GM12878 (cell line): ENCODE measurements around the gene DRD1. TPM values are rescaled to one million over a fixed set of nuclear protein-coding genes. Genes with fewer than 3 reads are reported as not detected.

ENCODE experiments used
- ATAC-seq: fragments of 200-7000 bp; cut with Tn5 transposase; 3 replicates; pipeline ENCODE4 v1.9.1; 2020; ENCODE audit warnings: mild to moderate bottlenecking, moderate library complexity
- BruUV-seq: library from RNA; stranded (reverse); fragments of 400-500 nt; replicated peaks from 2 replicates; lab custom pipeline; 2021; lab: Mats Ljungman, UMichigan
- CTCF ChIA-PET: fragments of 300-600 bp; sonication (Branson Sonifier 250); formaldehyde crosslinking; extraction: SDS; loops from one replicate; lab custom pipeline; 2021; ENCODE audit warnings: inconsistent platforms; lab: Yijun Ruan, JAX
- POLR2A ChIA-PET: fragments of 350-600 bp; formaldehyde crosslinking; extraction: SDS; loops from one replicate; lab custom pipeline; 2021; ENCODE audit warnings: inconsistent platforms; lab: Charles Lee
- RAD21 ChIA-PET: fragments of 300-600 bp; sonication (Branson Sonifier 250); formaldehyde crosslinking; loops from one replicate; lab custom pipeline; 2023; ENCODE audit warnings: antibody characterized with exemption; ENCODE audit not compliant: unreplicated experiment; lab: Charles Lee
- SMC1A ChIA-PET: fragments of 300-600 bp; sonication (Branson Sonifier 250); formaldehyde crosslinking; loops from one replicate; lab custom pipeline; 2023; ENCODE audit not compliant: unreplicated experiment, uncharacterized antibody; lab: Charles Lee
- DNase-seq: peaks from one replicate; pipeline ENCODE4 v3.0.0-alpha.2; 2011; ENCODE audit warnings: low read depth, low spot score
- FAIRE-seq: peaks from 3 replicates; lab custom pipeline; 2011; peaks lifted over from hg19 to GRCh38; lab: Jason Lieb, UNC
- H2AFZ ChIP-seq: 2 replicates; pipeline ENCODE4 v1.6.0; 2011; ENCODE audit warnings: low read depth, low read length, control low read depth; ENCODE audit not compliant: control insufficient read depth
- H3K27ac ChIP-seq: 2 replicates; pipeline ENCODE4 v1.5.1; 2011; ENCODE audit warnings: control low read depth; ENCODE audit not compliant: control insufficient read depth, insufficient read depth
- H3K27me3 ChIP-seq, 2 experiments: replicated peaks in 1 of 2; 2 replicates each; pipeline versions ENCODE4 v1.6.0 to v1.6.1; 2011; ENCODE audit warnings: low read length in 1 of 2; ENCODE audit not compliant: control insufficient read depth in 2 of 2, insufficient read depth in 2 of 2
- H3K36me3 ChIP-seq, 2 experiments: 2 replicates each; pipeline ENCODE4 v1.5.1; 2011; ENCODE audit warnings: low read length in 1 of 2; ENCODE audit not compliant: control insufficient read depth in 2 of 2, insufficient read depth in 2 of 2
- H3K4me1 ChIP-seq: 2 replicates; pipeline ENCODE4 v1.6.1; 2011; ENCODE audit warnings: mild to moderate bottlenecking, low read length, moderate library complexity, mixed read lengths; ENCODE audit not compliant: control insufficient read depth, insufficient read depth
- H3K4me2 ChIP-seq: 2 replicates; pipeline ENCODE4 v1.6.0; 2011; ENCODE audit warnings: control low read depth; ENCODE audit not compliant: control insufficient read depth, insufficient read depth
- H3K4me3 ChIP-seq: fragments of 200-600 bp; sonication (generic); 2 replicates; pipeline ENCODE4 v1.5.1; 2016
- H3K79me2 ChIP-seq: 2 replicates; pipeline ENCODE4 v1.6.0; 2011; ENCODE audit warnings: low read length; ENCODE audit not compliant: control insufficient read depth, insufficient read depth
- H3K9ac ChIP-seq: 2 replicates; pipeline ENCODE4 v1.8.0; 2011; ENCODE audit warnings: low read length, control low read depth, mixed read lengths; ENCODE audit not compliant: control insufficient read depth, insufficient read depth
- H3K9me3 ChIP-seq: replicated peaks from 3 replicates; pipeline ENCODE4 v1.5.1; 2011; ENCODE audit warnings: mild to moderate bottlenecking, low read length; ENCODE audit not compliant: control insufficient read depth, insufficient read depth
- H4K20me1 ChIP-seq: 2 replicates; pipeline ENCODE4 v1.6.0; 2011; ENCODE audit not compliant: control insufficient read depth, insufficient read depth
- ASH2L ChIP-seq: fragments of 300-600, 200-600 bp; sonication (generic); IDR thresholded peaks from 2 replicates; pipeline ENCODE4 v1.6.1; 2017; ENCODE audit warnings: low read depth, mild to moderate bottlenecking, borderline replicate concordance
- ATF2 ChIP-seq: IDR thresholded peaks from 2 replicates; pipeline ENCODE4 v1.6.1; 2012; ENCODE audit warnings: low read length, inconsistent platforms
- BCL11A ChIP-seq: IDR thresholded peaks from 2 replicates; pipeline ENCODE4 v1.6.1; 2011; ENCODE audit warnings: low read depth, low read length
- CTCF ChIP-seq, 3 experiments: IDR thresholded peaks in 2 of 3; conservative IDR thresholded peaks in 1 of 3; 2 replicates each; pipeline ENCODE4 v1.5.1; 2011; ENCODE audit warnings: low read depth in 3 of 3, low read length in 3 of 3, mild to moderate bottlenecking in 3 of 3, control low read depth in 2 of 3, moderate library complexity in 2 of 3, inconsistent platforms in 1 of 3, mixed read lengths in 1 of 3; ENCODE audit not compliant: control insufficient read depth in 2 of 3, insufficient read depth in 1 of 3; ENCODE audit errors: extremely low read depth in 1 of 3
- ESRRA ChIP-seq: IDR thresholded peaks from 2 replicates; pipeline ENCODE4 v1.6.1; 2012; ENCODE audit warnings: mild to moderate bottlenecking, low read length, improper control_type of control experiment
- ETV6 ChIP-seq, 2 experiments: fragments of 450-650 bp in 1 of 2; IDR thresholded peaks in 1 of 2; conservative IDR thresholded peaks in 1 of 2; 2 replicates each; pipeline ENCODE4 v1.6.1; 2014; ENCODE audit warnings: antibody characterized with exemption in 1 of 2, borderline replicate concordance in 1 of 2, low read depth in 1 of 2, mild to moderate bottlenecking in 1 of 2, moderate library complexity in 1 of 2
- FOXM1 ChIP-seq: IDR thresholded peaks from 2 replicates; pipeline ENCODE4 v1.6.1; 2012; ENCODE audit warnings: low read depth, mild to moderate bottlenecking, inconsistent platforms, low read length, moderate library complexity
- GABPA ChIP-seq: IDR thresholded peaks from 2 replicates; pipeline ENCODE4 v1.6.1; 2014; ENCODE audit warnings: antibody characterized with exemption, low read depth, mild to moderate bottlenecking, inconsistent platforms
- HCFC1 ChIP-seq: fragments of 150-350 bp; IDR thresholded peaks from 2 replicates; pipeline ENCODE4 v1.6.1; 2014; ENCODE audit warnings: low read length
- HDGF ChIP-seq: fragments of 450-650 bp; IDR thresholded peaks from 2 replicates; pipeline ENCODE4 v1.6.1; 2016; ENCODE audit warnings: antibody characterized with exemption
- IRF4 ChIP-seq: IDR thresholded peaks from 2 replicates; pipeline ENCODE4 v1.6.1; 2011; ENCODE audit warnings: low read depth, low read length
- POLR2AphosphoS2 ChIP-seq: IDR thresholded peaks from 2 replicates; pipeline ENCODE4 v1.6.1; 2011; ENCODE audit warnings: low read depth, mild to moderate bottlenecking, low read length, improper control_type of control experiment, moderate library complexity
- RCOR1 ChIP-seq: conservative IDR thresholded peaks from 2 replicates; pipeline ENCODE4 v1.6.1; 2012; ENCODE audit warnings: low read depth, low read length, improper control_type of control experiment
- RELA ChIP-seq: fragments of 450-650 bp; IDR thresholded peaks from 2 replicates; pipeline ENCODE4 v1.8.0; 2014; ENCODE audit warnings: borderline replicate concordance; ENCODE audit not compliant: partially characterized antibody
- RFX5 ChIP-seq: IDR thresholded peaks from 2 replicates; pipeline ENCODE4 v1.6.1; 2011; ENCODE audit warnings: low read depth, low read length, improper control_type of control experiment
- SPI1 ChIP-seq: IDR thresholded peaks from 2 replicates; pipeline ENCODE4 v1.6.1; 2011; ENCODE audit warnings: low read depth, mild to moderate bottlenecking, low read length, moderate library complexity, borderline replicate concordance; ENCODE audit not compliant: insufficient read depth
- SUZ12 ChIP-seq: fragments of 200-600 bp; sonication (generic); IDR thresholded peaks from one replicate; pipeline ENCODE4 v1.6.1; 2018; ENCODE audit warnings: antibody characterized with exemption, mild to moderate bottlenecking; ENCODE audit not compliant: unreplicated experiment
- WGBS: methylation state at CpG from one replicate; pipeline ENCODE4 v1.1.6; 2016; ENCODE audit warnings: low lambda C conversion rate; ENCODE audit not compliant: insufficient replicate concordance, insufficient coverage; ENCODE audit errors: missing lambda C conversion rate; 5-methylcytosine and 5-hydroxymethylcytosine counted together
- in situ Hi-C: fragments of 300-500 bp; cut with MboI; formaldehyde crosslinking; loops from 9 replicates; pipeline ENCODE4 v1.14.3; 2018; ENCODE audit warnings: mixed read lengths
- intact Hi-C: fragments of 100-400 bp; cut with micrococcal nuclease; formaldehyde crosslinking; loops from one replicate; pipeline ENCODE4 v1.14.2; 2022; ENCODE audit not compliant: unreplicated experiment
- polyA plus RNA-seq, 11 experiments: library from polyadenylated mRNA; depleted of rRNA in 4 of 11; unstranded in 6 of 11; stranded (reverse) in 5 of 11; fragments of >200 nt; fragmentation: Nextera tagmentation in 4 of 11; fragmentation: Illumina TruSeq in 1 of 11; extraction: Ambion mirVana in 4 of 11; extraction: Trizol in 1 of 11; gene quantifications; 1 replicate in 1 of 11; 2 replicates in 10 of 11; pipeline versions ENCODE4 v1.2.1 to v1.2.3, GENCODE V29; 2011 to 2016; ENCODE audit warnings: inconsistent platforms in 2 of 11, missing spikeins in 2 of 11, low read depth in 1 of 11
- total RNA-seq, 4 experiments: library from RNA; depleted of rRNA in 3 of 4; stranded (reverse); fragments of >200 nt in 3 of 4; fragmentation: Illumina TruSeq in 1 of 4; extraction: Trizol in 1 of 4; gene quantifications; 2 replicates each; pipeline versions ENCODE4 v1.2.1 to v1.2.3, GENCODE V29; 2013 to 2021
- TF ChIP-seq, protein P1 (sequence below): fragments of 450-650 bp; IDR thresholded peaks from 2 replicates; pipeline ENCODE4 v1.6.1; 2018; ENCODE audit warnings: mild to moderate bottlenecking, low read depth, moderate library complexity; ENCODE audit not compliant: partially characterized antibody

Gene DRD1
- total and polyA plus RNA-seq, 10 of the 15 experiments (the other 5 are each of a cell fraction or from before 2014, with no cell fraction given), result not detected

GRCh38 chr5:175471196-175471595, 27.2 kb upstream of the DRD1 start:
- no peaks in the 10 kb centered on the region for H3K9me3 ChIP-seq
- RAD21 ChIA-PET, result no interaction called here
- in situ Hi-C loops (no loop called here), intact Hi-C loops (no loop called here)
- POLR2A ChIA-PET, result no interaction called here
- H3K27ac ChIP-seq, result no peak overlapping the region
- H4K20me1 ChIP-seq, result no peaks in the 10 kb centered on the region
- H3K27me3 ChIP-seq, result no peaks in the 10 kb centered on the region; a peak in 1 of 4 replicates
- no peak overlapping the region for H3K4me3 ChIP-seq
- DNase-seq (no peak), ATAC-seq (no peak), FAIRE-seq (no peak)
- no peak overlapping the region for H3K9ac ChIP-seq
- BruUV-seq, result no TSS peak
- CTCF ChIA-PET, result no interaction called here
- 82% methylated on average over 6 of the region's 6 CpGs for WGBS
- no peak overlapping the region for H2AFZ ChIP-seq
- H3K4me1 ChIP-seq, result no peaks in the 10 kb centered on the region
- no peaks in the 10 kb centered on the region for H3K79me2 ChIP-seq
- SMC1A ChIA-PET, result no interaction called here
- H3K4me2 ChIP-seq, result no peak overlapping the region
- H3K36me3 ChIP-seq, result no peaks in the 10 kb centered on the region
- no peak for TF ChIP-seq RCOR1
- no peak for TF ChIP-seq ATF2
- TF ChIP-seq HDGF, result no peak
- TF ChIP-seq ESRRA, result no peak
- no peak for TF ChIP-seq CTCF (IDR thresholded peaks at IDR 0.05 in 2 of 3, conservative IDR thresholded peaks at IDR 0.05 in 1 of 3; ENCODE audit: control insufficient read depth in 2 of 3, extremely low read depth in 1 of 3, insufficient read depth in 1 of 3, low read depth in 3 of 3, low read length in 3 of 3)
- no peak for TF ChIP-seq ETV6 (conservative IDR thresholded peaks at IDR 0.05 in 1 of 2, IDR thresholded peaks at IDR 0.05 in 1 of 2; ENCODE audit: borderline replicate concordance in 1 of 2, low read depth in 1 of 2)
- TF ChIP-seq POLR2AphosphoS2, result no peak
- no peak for TF ChIP-seq IRF4
- TF ChIP-seq GABPA, result no peak
- no peak for TF ChIP-seq SPI1
- TF ChIP-seq RELA, result no peak
- no peak for TF ChIP-seq SUZ12
- no peak for TF ChIP-seq HCFC1
- TF ChIP-seq RFX5, result no peak
- TF ChIP-seq ASH2L, result no peak
- TF ChIP-seq, protein P1, sequence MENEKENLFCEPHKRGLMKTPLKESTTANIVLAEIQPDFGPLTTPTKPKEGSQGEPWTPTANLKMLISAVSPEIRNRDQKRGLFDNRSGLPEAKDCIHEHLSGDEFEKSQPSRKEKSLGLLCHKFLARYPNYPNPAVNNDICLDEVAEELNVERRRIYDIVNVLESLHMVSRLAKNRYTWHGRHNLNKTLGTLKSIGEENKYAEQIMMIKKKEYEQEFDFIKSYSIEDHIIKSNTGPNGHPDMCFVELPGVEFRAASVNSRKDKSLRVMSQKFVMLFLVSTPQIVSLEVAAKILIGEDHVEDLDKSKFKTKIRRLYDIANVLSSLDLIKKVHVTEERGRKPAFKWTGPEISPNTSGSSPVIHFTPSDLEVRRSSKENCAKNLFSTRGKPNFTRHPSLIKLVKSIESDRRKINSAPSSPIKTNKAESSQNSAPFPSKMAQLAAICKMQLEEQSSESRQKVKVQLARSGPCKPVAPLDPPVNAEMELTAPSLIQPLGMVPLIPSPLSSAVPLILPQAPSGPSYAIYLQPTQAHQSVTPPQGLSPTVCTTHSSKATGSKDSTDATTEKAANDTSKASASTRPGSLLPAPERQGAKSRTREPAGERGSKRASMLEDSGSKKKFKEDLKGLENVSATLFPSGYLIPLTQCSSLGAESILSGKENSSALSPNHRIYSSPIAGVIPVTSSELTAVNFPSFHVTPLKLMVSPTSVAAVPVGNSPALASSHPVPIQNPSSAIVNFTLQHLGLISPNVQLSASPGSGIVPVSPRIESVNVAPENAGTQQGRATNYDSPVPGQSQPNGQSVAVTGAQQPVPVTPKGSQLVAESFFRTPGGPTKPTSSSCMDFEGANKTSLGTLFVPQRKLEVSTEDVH, result no peak
- TF ChIP-seq BCL11A, result no peak
- no peak for TF ChIP-seq FOXM1
